Neural cell (in vitro differentiated cells): ENCODE results near the gene CD84. TPM values are rescaled to one million over a fixed set of nuclear protein-coding genes. Genes with fewer than 3 reads are reported as not detected.

Experiments
- H2AFZ ChIP-seq: fragments of 200-600, 300-800 bp; sonication (generic), shearing (Covaris generic); 2 replicates; pipeline ENCODE4 v1.6.0; 2014; ENCODE audit warnings: low read depth, mild to moderate bottlenecking, antibody characterized with exemption, low read length, moderate library complexity
- H3F3A ChIP-seq: fragments of 200-600 bp; shearing (Covaris generic); 2 replicates; pipeline ENCODE4 v1.6.1; 2016; ENCODE audit warnings: mild to moderate bottlenecking, moderate library complexity, mixed read lengths, antibody characterized with exemption, low read length; ENCODE audit not compliant: insufficient read depth, poor library complexity, severe bottlenecking
- H3K27ac ChIP-seq: fragments of 200-600, 300-800 bp; sonication (generic), shearing (Covaris generic); 2 replicates; pipeline ENCODE4 v1.5.1; 2014; ENCODE audit warnings: mild to moderate bottlenecking, low read length, moderate library complexity
- H3K27me3 ChIP-seq: fragments of 300-800, 200-600 bp; sonication (generic), shearing (Covaris generic); 2 replicates; pipeline ENCODE4 v1.6.0; 2014; ENCODE audit warnings: mild to moderate bottlenecking, low read depth, low read length, moderate library complexity; ENCODE audit not compliant: insufficient read depth
- H3K36me3 ChIP-seq: fragments of 300-800, 200-600 bp; sonication (generic), shearing (Covaris generic); 2 replicates; pipeline ENCODE4 v1.5.1; 2014; ENCODE audit warnings: mild to moderate bottlenecking, antibody characterized with exemption, low read length, moderate library complexity; ENCODE audit not compliant: insufficient read depth
- H3K4me2 ChIP-seq: fragments of 300-800, 200-600 bp; sonication (generic), shearing (Covaris generic); 2 replicates; pipeline ENCODE4 v1.6.0; 2014; ENCODE audit warnings: mild to moderate bottlenecking, low read length
- H3K4me3 ChIP-seq: fragments of 300-800, 200-600 bp; sonication (generic), shearing (Covaris generic); 2 replicates; pipeline ENCODE4 v1.5.1; 2014; ENCODE audit warnings: mild to moderate bottlenecking, low read length, moderate library complexity
- H3K79me2 ChIP-seq: fragments of 200-600 bp; shearing (Covaris generic); replicated peaks from 2 replicates; pipeline ENCODE4 v1.6.0; 2014; ENCODE audit warnings: mild to moderate bottlenecking, low read length, moderate library complexity; ENCODE audit not compliant: insufficient read depth
- H3K9ac ChIP-seq: fragments of 300-800, 200-600 bp; sonication (generic), shearing (Covaris generic); 2 replicates; pipeline ENCODE4 v1.6.1; 2016; ENCODE audit warnings: mild to moderate bottlenecking, low read length, mixed read lengths
- H3K9me2 ChIP-seq: fragments of 200-600 bp; shearing (Covaris generic); 2 replicates; pipeline ENCODE4 v1.6.1; 2016; ENCODE audit warnings: mild to moderate bottlenecking, low read length, mixed read lengths; ENCODE audit not compliant: insufficient read depth
- H3K9me3 ChIP-seq: fragments of 200-600, 300-800 bp; sonication (generic), shearing (Covaris generic); 2 replicates; pipeline ENCODE4 v1.6.1; 2016; ENCODE audit warnings: mild to moderate bottlenecking, mixed run types, low read length, moderate library complexity, mixed read lengths
- H4K20me1 ChIP-seq: fragments of 200-600 bp; shearing (Covaris generic); 2 replicates; pipeline ENCODE4 v1.6.1; 2016; ENCODE audit warnings: mild to moderate bottlenecking, mixed run types; ENCODE audit not compliant: insufficient read depth
- CTCF ChIP-seq: fragments of 450-650 bp; IDR thresholded peaks from 2 replicates; pipeline ENCODE4 v1.5.1; 2014; ENCODE audit warnings: antibody characterized with exemption, mild to moderate bottlenecking, moderate library complexity; ENCODE audit not compliant: poor library complexity, severe bottlenecking
- EP300 ChIP-seq: fragments of 450-650 bp; conservative IDR thresholded peaks from 2 replicates; pipeline ENCODE4 v1.6.1; 2014; ENCODE audit warnings: antibody characterized with exemption, mild to moderate bottlenecking, moderate library complexity; ENCODE audit not compliant: poor library complexity, severe bottlenecking
- EZH2 ChIP-seq: fragments of 200-600, 300-800 bp; shearing (Covaris generic), sonication (generic); IDR thresholded peaks from 2 replicates; pipeline ENCODE4 v1.6.1; 2014; ENCODE audit warnings: antibody characterized with exemption, low read length, borderline replicate concordance, mild to moderate bottlenecking; ENCODE audit not compliant: insufficient read depth, poor library complexity, severe bottlenecking
- MXI1 ChIP-seq: fragments of 450-650 bp; conservative IDR thresholded peaks from 2 replicates; pipeline ENCODE4 v1.6.1; 2014; ENCODE audit warnings: antibody characterized with exemption, mild to moderate bottlenecking; ENCODE audit not compliant: poor library complexity, severe bottlenecking
- POLR2AphosphoS5 ChIP-seq: IDR thresholded peaks from 2 replicates; pipeline ENCODE4 v1.6.1; 2012
- RAD21 ChIP-seq: fragments of 450-650 bp; conservative IDR thresholded peaks from 2 replicates; pipeline ENCODE4 v1.6.1; 2014; ENCODE audit warnings: antibody characterized with exemption, mild to moderate bottlenecking, moderate library complexity
- REST ChIP-seq: IDR thresholded peaks from 2 replicates; pipeline ENCODE4 v1.6.1; 2012; ENCODE audit warnings: borderline replicate concordance
- SMC3 ChIP-seq: fragments of 450-650 bp; conservative IDR thresholded peaks from 2 replicates; pipeline ENCODE4 v1.6.1; 2014; ENCODE audit warnings: antibody characterized with exemption, mild to moderate bottlenecking, moderate library complexity; ENCODE audit not compliant: poor library complexity
- TAF1 ChIP-seq: IDR thresholded peaks from 2 replicates; pipeline ENCODE4 v1.6.1; 2012; ENCODE audit warnings: low read depth
- polyA plus RNA-seq: library from polyadenylated mRNA; depleted of rRNA; stranded (reverse); fragments of >200 nt; gene quantifications from 2 replicates; pipeline ENCODE4 v1.2.3, GENCODE V29; 2014

Gene CD84
- polyA plus RNA-seq, 1 donor from 2014 or later, result not detected

GRCh38 chr1:160623862-160624261, 44.6 kb upstream of the CD84 start:
- no peaks in the 10 kb centered on the region for H3K9me2 ChIP-seq
- H3K27ac ChIP-seq, result no peak overlapping the region
- no peak overlapping the region for H3K4me3 ChIP-seq
- H3F3A ChIP-seq, result no peaks in the 10 kb centered on the region
- no peak for TF ChIP-seq SMC3
- TF ChIP-seq POLR2AphosphoS5, result no peak
- no peak for TF ChIP-seq TAF1
- TF ChIP-seq MXI1, result no peak
- TF ChIP-seq RAD21, result no peak
- TF ChIP-seq EP300, result no peak
- TF ChIP-seq EZH2, result no peak
- TF ChIP-seq REST, result no peak
- TF ChIP-seq CTCF, result no peak
- no peaks in the 10 kb centered on the region for H4K20me1 ChIP-seq
- H3K36me3 ChIP-seq, result no peaks in the 10 kb centered on the region
- H2AFZ ChIP-seq, result no peak overlapping the region
- H3K9me3 ChIP-seq, result no peaks in the 10 kb centered on the region
- H3K9ac ChIP-seq, result no peak overlapping the region
- no peaks in the 10 kb centered on the region for H3K27me3 ChIP-seq
- H3K79me2 ChIP-seq, result no peaks in the 10 kb centered on the region
- H3K4me2 ChIP-seq, result no peak overlapping the region

GRCh38 chr1:160623227-160623633, 43.9 kb upstream of the CD84 start:
- H3K4me3 ChIP-seq, result no peak overlapping the region
- no peaks in the 10 kb centered on the region for H3K36me3 ChIP-seq
- no peaks in the 10 kb centered on the region for H3K27me3 ChIP-seq
- no peaks in the 10 kb centered on the region for H3K9me2 ChIP-seq
- no peak overlapping the region for H3K27ac ChIP-seq
- no peaks in the 10 kb centered on the region for H3K9me3 ChIP-seq
- TF ChIP-seq POLR2AphosphoS5 (no peak), RAD21 (no peak)
- H3K9ac ChIP-seq, result no peak overlapping the region
- no peaks in the 10 kb centered on the region for H3K79me2 ChIP-seq
- H3K4me2 ChIP-seq, result no peak overlapping the region
- no peak overlapping the region for H2AFZ ChIP-seq
- H4K20me1 ChIP-seq, result no peaks in the 10 kb centered on the region
- H3F3A ChIP-seq, result no peaks in the 10 kb centered on the region
